ENCODE data around the gene CFAP61. TPM values are rescaled to one million over a fixed set of nuclear protein-coding genes. Genes with fewer than 3 reads are reported as not detected.

CFAP61 gene
- total RNA-seq, 1 donor from 2014 or later, result 2.6 TPM

DNA sequence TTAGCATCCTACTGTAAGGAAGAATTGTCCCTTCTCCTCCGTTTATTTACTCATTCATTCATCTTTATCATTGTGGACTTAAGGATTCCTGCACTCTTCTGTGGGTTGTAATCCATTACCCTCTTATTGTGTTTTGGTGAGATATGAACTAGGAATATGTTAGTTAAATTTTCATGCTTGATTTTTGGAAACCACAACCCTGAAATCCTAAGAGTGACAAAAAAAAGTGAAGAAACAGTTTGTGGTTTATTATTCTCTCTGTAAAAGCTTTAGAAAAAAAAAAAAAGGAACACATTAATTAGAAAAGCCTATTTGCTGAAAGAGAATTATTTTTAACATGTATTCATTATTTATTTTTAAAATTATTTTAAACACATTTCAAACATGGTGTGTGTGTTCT lies 278.8 kb downstream of the CFAP61 start:
- Mint-ChIP-seq H3K27me3 (no peaks in the 10 kb centered on the region), H3K36me3 (ENCODE audit: insufficient read depth) (no peaks in the 10 kb centered on the region), H3K9me3 (ENCODE audit: low read depth) (no peaks in the 10 kb centered on the region), H3K27ac (no peak overlapping the region), H3K4me1 (ENCODE audit: low read depth) (peaks cover 3% of the 10 kb centered on the region), H3K4me3 (ENCODE audit: low read depth) (no peak overlapping the region)
- TF ChIP-seq, protein P1, sequence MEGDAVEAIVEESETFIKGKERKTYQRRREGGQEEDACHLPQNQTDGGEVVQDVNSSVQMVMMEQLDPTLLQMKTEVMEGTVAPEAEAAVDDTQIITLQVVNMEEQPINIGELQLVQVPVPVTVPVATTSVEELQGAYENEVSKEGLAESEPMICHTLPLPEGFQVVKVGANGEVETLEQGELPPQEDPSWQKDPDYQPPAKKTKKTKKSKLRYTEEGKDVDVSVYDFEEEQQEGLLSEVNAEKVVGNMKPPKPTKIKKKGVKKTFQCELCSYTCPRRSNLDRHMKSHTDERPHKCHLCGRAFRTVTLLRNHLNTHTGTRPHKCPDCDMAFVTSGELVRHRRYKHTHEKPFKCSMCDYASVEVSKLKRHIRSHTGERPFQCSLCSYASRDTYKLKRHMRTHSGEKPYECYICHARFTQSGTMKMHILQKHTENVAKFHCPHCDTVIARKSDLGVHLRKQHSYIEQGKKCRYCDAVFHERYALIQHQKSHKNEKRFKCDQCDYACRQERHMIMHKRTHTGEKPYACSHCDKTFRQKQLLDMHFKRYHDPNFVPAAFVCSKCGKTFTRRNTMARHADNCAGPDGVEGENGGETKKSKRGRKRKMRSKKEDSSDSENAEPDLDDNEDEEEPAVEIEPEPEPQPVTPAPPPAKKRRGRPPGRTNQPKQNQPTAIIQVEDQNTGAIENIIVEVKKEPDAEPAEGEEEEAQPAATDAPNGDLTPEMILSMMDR (IDR thresholded peaks at IDR 0.05; ENCODE audit: unreplicated experiment), result no peak
- no peak for DNase-seq (ENCODE audit: low spot score, unreplicated experiment)

DNA sequence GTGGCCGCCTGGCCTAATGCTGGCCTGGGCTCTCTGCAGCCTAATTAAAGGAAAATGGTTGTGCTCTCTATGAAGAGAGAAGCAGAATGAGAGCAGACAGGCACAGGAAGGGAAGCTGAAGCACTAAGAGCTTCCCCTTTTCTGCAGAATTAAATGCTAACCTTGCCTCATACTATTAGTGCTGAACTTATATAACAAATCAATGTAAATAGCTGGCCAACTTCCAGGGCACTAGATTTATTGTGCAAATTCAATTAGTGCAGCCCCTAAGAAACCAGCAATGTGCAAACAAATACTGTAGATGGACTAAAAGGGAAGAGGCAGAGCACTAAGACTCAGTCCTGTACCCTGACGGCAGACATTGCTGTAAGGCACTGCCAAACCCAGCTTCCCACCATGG lies 279.5 kb downstream of the CFAP61 start:
- H3K9me3 Mint-ChIP-seq (ENCODE audit: low read depth), result no peaks in the 10 kb centered on the region
- no peaks in the 10 kb centered on the region for H3K27me3 Mint-ChIP-seq
- no peak for DNase-seq (ENCODE audit: low spot score, unreplicated experiment)
- no peak overlapping the region for H3K27ac Mint-ChIP-seq
- H3K36me3 Mint-ChIP-seq (ENCODE audit: insufficient read depth), result no peaks in the 10 kb centered on the region
- H3K4me1 Mint-ChIP-seq (ENCODE audit: low read depth), result peaks cover 3% of the 10 kb centered on the region
- H3K4me3 Mint-ChIP-seq (ENCODE audit: low read depth), result no peak overlapping the region
- TF ChIP-seq, protein P1 (IDR thresholded peaks at IDR 0.05; ENCODE audit: unreplicated experiment), result no peak

DNA sequence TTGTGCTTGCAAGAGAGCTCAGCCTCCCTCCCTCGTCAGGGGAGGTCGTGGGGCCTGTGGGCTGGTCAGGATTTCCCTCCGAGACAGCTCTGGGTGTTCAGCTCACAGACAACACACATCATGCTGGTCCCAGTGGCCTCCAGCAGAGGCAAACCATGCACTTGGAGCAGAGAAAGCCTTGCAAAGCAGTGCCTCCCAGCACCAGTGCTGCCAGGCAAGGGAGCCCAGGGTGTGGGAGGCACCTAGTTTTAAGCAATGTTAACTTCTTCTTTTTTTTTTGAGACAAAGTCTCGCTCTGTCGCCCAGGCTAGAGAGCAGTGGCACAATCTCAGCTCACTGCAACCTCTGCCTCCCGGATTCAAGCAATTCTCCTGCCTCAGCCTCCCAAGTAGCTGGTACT lies 281.5 kb downstream of the CFAP61 start:
- no peaks in the 10 kb centered on the region for H3K36me3 Mint-ChIP-seq (ENCODE audit: insufficient read depth)

DNA sequence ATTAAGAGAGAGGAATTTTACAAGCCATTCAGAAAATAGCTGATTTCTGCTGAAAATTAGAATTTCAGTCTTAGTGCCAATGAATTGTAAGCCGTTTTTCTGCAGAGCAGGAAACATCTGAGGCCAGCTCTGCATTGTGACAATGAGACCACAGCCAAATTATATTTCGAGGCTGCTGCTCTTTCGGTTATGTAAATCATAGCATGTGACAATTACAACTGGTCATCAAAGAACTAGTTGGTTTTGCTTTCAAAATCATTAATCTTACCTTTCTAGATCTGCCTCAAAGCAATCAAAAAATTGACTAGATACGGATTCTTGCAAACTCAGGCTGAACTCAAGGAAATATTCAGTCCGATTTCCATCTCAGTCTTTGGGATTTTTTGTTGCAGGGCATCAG lies 282.2 kb downstream of the CFAP61 start:
- peaks cover 3% of the 10 kb centered on the region for H3K4me1 Mint-ChIP-seq (ENCODE audit: low read depth)
- H3K27me3 Mint-ChIP-seq, result peaks cover 4% of the 10 kb centered on the region
- TF ChIP-seq, protein P1 (IDR thresholded peaks at IDR 0.05; ENCODE audit: unreplicated experiment), result no peak
- no peak overlapping the region for H3K4me3 Mint-ChIP-seq (ENCODE audit: low read depth)
- DNase-seq (ENCODE audit: low spot score, unreplicated experiment), result no peak
- no peaks in the 10 kb centered on the region for H3K36me3 Mint-ChIP-seq (ENCODE audit: insufficient read depth)
- H3K9me3 Mint-ChIP-seq (ENCODE audit: low read depth), result no peaks in the 10 kb centered on the region
- no peak overlapping the region for H3K27ac Mint-ChIP-seq

More for the DNA sequence above, 281.5 kb downstream of the CFAP61 start:
- H3K4me1 Mint-ChIP-seq (ENCODE audit: low read depth), result peaks cover 3% of the 10 kb centered on the region
- peaks cover 4% of the 10 kb centered on the region for H3K27me3 Mint-ChIP-seq
- no peak overlapping the region for H3K27ac Mint-ChIP-seq
- no peak overlapping the region for H3K4me3 Mint-ChIP-seq (ENCODE audit: low read depth)
- no peak for DNase-seq (ENCODE audit: low spot score, unreplicated experiment)
- TF ChIP-seq, protein P1 (IDR thresholded peaks at IDR 0.05; ENCODE audit: unreplicated experiment), result no peak
- no peaks in the 10 kb centered on the region for H3K9me3 Mint-ChIP-seq (ENCODE audit: low read depth)

DNA sequence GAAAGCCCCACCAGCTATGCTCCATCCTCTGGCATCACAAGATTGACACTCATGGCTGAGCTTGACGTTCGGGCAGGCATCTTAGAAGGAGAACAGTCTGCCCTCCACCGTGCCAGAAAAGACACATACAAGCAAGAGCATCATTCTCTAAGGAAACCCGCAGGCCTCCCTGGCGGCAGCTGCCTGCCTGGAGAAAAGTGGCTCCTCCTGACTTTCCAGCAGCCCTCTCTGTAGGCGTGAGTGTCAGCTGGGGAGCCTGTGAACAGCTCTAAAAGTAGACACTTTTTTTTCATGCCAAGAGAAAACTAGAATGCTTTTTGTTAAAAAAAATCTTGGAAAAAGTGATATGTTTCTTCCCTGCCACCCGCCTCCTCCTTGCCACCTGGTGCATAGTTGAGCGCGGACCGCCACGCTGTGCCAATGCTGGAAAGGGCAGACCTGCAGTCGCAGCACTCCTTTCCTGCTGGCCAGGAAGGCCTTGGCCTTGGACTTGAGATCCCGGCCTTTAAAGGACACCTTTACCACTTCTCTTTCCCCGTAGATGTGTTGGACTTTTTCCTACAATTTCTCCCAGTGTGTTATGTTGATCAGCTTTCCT lies 285.9 kb downstream of the CFAP61 start:
- H3K4me3 Mint-ChIP-seq (ENCODE audit: low read depth), result no peak overlapping the region
- no peak overlapping the region for H3K27ac Mint-ChIP-seq
- no peak for DNase-seq (ENCODE audit: low spot score, unreplicated experiment)
- H3K27me3 Mint-ChIP-seq, result peaks cover 16% of the 10 kb centered on the region
- TF ChIP-seq, protein P1 (IDR thresholded peaks at IDR 0.05; ENCODE audit: unreplicated experiment), result no peak
- no peaks in the 10 kb centered on the region for H3K9me3 Mint-ChIP-seq (ENCODE audit: low read depth)
- no peaks in the 10 kb centered on the region for H3K36me3 Mint-ChIP-seq (ENCODE audit: insufficient read depth)
- H3K4me1 Mint-ChIP-seq (ENCODE audit: low read depth), result no peaks in the 10 kb centered on the region

Data from progenitor cell of endocrine pancreas (in vitro differentiated cells).